DOHH2 (cell line): ENCODE data around the gene TP53AIP1.

Source experiments
- H3F3A ChIP-seq: fragments of 200-600 bp; sonication (generic), shearing (Covaris generic); 2 replicates; pipeline ENCODE4 v1.6.0; 2016; ENCODE audit warnings: antibody characterized with exemption, mild to moderate bottlenecking; ENCODE audit not compliant: control insufficient read depth, insufficient read depth
- H3K27ac ChIP-seq: fragments of 200-600 bp; sonication (generic); 2 replicates; pipeline ENCODE4 v1.5.1; 2014; ENCODE audit warnings: low read depth, mild to moderate bottlenecking, low read length, moderate library complexity
- H3K27me3 ChIP-seq: fragments of 200-600 bp; sonication (generic); 2 replicates; pipeline ENCODE4 v1.6.1; 2014; ENCODE audit warnings: mild to moderate bottlenecking, low read length, mixed read lengths; ENCODE audit not compliant: control insufficient read depth
- H3K36me3 ChIP-seq: fragments of 200-600 bp; sonication (generic); 2 replicates; pipeline ENCODE4 v1.6.1; 2014; ENCODE audit warnings: mild to moderate bottlenecking, low read length, moderate library complexity, mixed read lengths; ENCODE audit not compliant: control insufficient read depth
- H3K4me1 ChIP-seq: fragments of 200-600 bp; sonication (generic); 2 replicates; pipeline ENCODE4 v1.6.1; 2014; ENCODE audit warnings: mild to moderate bottlenecking, low read length, mixed read lengths; ENCODE audit not compliant: control insufficient read depth
- H3K4me2 ChIP-seq: fragments of 200-600 bp; sonication (generic); 2 replicates; pipeline ENCODE4 v1.6.0; 2014; ENCODE audit warnings: mild to moderate bottlenecking, low read length, moderate library complexity
- H3K4me3 ChIP-seq: fragments of 200-600 bp; sonication (generic); 2 replicates; pipeline ENCODE4 v1.5.1; 2014; ENCODE audit warnings: mild to moderate bottlenecking, low read length, mixed read lengths
- H3K79me2 ChIP-seq: fragments of 200-600 bp; sonication (generic); 2 replicates; pipeline ENCODE4 v1.6.1; 2014; ENCODE audit warnings: mild to moderate bottlenecking, low read length, mixed read lengths; ENCODE audit not compliant: control insufficient read depth
- H3K9me2 ChIP-seq: fragments of 200-600 bp; sonication (generic); replicated peaks from 2 replicates; pipeline ENCODE4 v1.6.1; 2014; ENCODE audit warnings: mild to moderate bottlenecking, low read length, mixed read lengths; ENCODE audit not compliant: control insufficient read depth
- H3K9me3 ChIP-seq: fragments of 200-600 bp; sonication (generic); 2 replicates; pipeline ENCODE4 v1.6.1; 2014; ENCODE audit warnings: antibody characterized with exemption, low read length, mixed read lengths; ENCODE audit not compliant: control insufficient read depth, insufficient read depth
- H4K20me1 ChIP-seq: fragments of 200-600 bp; sonication (generic); 2 replicates; pipeline ENCODE4 v1.6.0; 2014; ENCODE audit warnings: low read depth, mild to moderate bottlenecking, antibody characterized with exemption, low read length, moderate library complexity; ENCODE audit not compliant: control insufficient read depth, insufficient read depth
- CTCF ChIP-seq: fragments of 200-600 bp; sonication (generic); IDR thresholded peaks from one replicate; pipeline ENCODE4 v1.5.1; 2014; ENCODE audit warnings: antibody characterized with exemption, mild to moderate bottlenecking, low read depth, low read length; ENCODE audit not compliant: poor library complexity, severe bottlenecking
- EZH2phosphoT487 ChIP-seq: fragments of 200-600 bp; sonication (generic); IDR thresholded peaks from 2 replicates; pipeline ENCODE4 v1.6.1; 2017; ENCODE audit warnings: borderline replicate concordance, mild to moderate bottlenecking, antibody characterized with exemption, low read length, moderate library complexity, mixed read lengths

TP53AIP1 gene

DNA sequence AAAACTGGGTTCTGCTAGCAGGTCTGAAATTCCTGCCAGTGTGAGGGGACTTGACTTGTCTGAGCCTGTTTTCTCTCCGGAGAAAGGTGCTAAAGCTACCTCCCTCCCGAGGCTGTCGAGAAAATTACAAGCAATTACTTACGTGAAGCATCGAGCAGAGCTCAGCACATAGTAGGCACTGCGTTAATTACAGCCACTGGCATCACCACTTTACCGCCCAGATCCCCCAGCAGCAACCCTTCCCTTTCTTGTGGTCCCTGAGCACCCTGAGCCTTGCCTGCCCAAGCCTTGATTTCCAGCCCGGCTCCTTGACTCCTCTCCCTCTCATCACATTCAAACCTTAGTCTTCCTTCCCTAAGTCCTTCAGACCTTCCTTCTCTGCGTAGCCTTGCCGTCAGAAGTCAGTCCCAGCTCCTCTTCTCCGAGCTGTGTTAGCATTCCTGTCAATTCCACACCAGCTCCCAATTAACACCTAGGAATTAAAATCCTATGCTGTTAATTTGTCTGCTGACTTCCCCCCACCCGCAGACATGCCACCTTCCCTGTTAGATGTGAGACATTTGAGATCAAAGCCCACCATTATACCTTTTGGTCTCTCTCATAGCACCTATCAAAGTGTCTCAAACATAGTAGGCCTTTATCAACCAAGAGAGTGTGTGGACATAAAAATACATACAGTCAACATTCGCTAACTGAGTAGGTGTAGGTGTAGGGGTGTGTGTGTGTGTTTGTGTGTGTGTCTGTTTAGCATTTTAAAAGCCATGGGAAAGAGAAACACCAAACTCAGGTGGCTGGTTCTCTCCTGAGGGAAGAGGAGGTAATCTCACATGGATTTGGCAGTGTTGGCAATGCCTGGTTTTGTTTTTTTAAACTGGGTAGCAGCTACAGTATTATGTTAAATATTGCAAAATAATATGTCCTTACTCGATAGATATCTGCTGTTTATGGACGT is 54.4 kb downstream of the TP53AIP1 start:
- H3K27me3 ChIP-seq = peaks cover 43% of the 10 kb centered on the region
- no peaks in the 10 kb centered on the region for H3K4me1 ChIP-seq
- no peaks in the 10 kb centered on the region for H3K9me3 ChIP-seq
- no peaks in the 10 kb centered on the region for H4K20me1 ChIP-seq
- H3K4me2 ChIP-seq = no peak overlapping the region
- TF ChIP-seq EZH2phosphoT487 (no peak), CTCF (no peak)
- H3K36me3 ChIP-seq = no peaks in the 10 kb centered on the region
- H3F3A ChIP-seq = no peaks in the 10 kb centered on the region
- H3K4me3 ChIP-seq = no peak overlapping the region
- H3K79me2 ChIP-seq = no peaks in the 10 kb centered on the region
- no peaks in the 10 kb centered on the region for H3K9me2 ChIP-seq
- H3K27ac ChIP-seq = no peak overlapping the region

DNA sequence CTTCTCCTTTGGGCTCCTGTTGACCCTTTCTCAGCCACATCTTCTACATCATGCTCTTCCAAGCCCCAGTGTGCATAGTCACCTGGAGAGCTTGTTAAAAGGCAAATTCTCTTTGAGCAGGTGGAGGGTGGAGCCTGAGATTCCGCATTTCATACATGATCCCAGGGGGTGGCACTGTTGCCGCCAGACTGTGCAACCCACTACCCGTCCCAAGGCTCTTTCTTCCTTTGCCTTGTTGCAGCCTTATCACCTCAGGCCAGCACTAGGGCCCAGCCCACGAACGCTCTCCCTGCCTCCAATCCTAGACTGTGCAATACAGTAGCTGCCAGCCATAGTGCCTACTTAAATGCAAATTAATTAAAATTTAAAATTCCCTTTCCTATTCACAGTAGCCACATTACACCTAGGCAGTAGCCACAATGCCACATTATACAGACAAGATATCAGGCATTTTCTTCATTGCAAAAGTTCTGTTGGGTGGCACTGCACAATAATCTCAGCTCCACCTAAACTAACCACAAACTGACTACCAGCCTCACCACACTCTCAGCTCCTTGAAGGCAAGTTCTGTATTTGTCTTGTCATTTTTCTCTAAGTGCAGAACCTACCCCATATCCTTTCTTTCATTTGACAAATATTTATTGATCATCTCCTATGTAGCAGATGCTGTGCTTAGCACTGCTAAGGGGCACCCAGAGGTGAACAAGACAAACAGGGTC is 56.1 kb downstream of the TP53AIP1 start:
- Histone ChIP-seq H3K9me3 (no peaks in the 10 kb centered on the region), H3K4me2 (no peak overlapping the region), H3K79me2 (no peaks in the 10 kb centered on the region), H3K4me1 (no peaks in the 10 kb centered on the region), H3F3A (no peaks in the 10 kb centered on the region), H3K27ac (no peak overlapping the region), H3K27me3 (peaks cover 47% of the 10 kb centered on the region), H3K4me3 (no peak overlapping the region), H3K36me3 (no peaks in the 10 kb centered on the region), H4K20me1 (no peaks in the 10 kb centered on the region), H3K9me2 (no peaks in the 10 kb centered on the region)
- no peak for TF ChIP-seq EZH2phosphoT487
- TF ChIP-seq CTCF = peak; percentile 54
